Muscle of leg (tissue), 11 donors: ENCODE data around the gene HPGDS. TPM values are rescaled to one million over a fixed set of nuclear protein-coding genes. Genes with fewer than 3 reads are reported as not detected.

Experiments
- DNase-seq: peaks from one replicate; pipeline ENCODE4 v3.0.0; 2013
- H3K27ac ChIP-seq: one replicate; pipeline ENCODE4 v1.5.1; 2013; ENCODE audit warnings: mild to moderate bottlenecking, low read length, control low read depth
- H3K27me3 ChIP-seq: one replicate; pipeline ENCODE4 v1.6.1; 2013; ENCODE audit warnings: low read length; ENCODE audit not compliant: control insufficient read depth, insufficient read depth
- H3K36me3 ChIP-seq: one replicate; pipeline ENCODE4 v1.6.1; 2013; ENCODE audit warnings: low read length; ENCODE audit not compliant: control insufficient read depth, insufficient read depth
- H3K4me1 ChIP-seq: one replicate; pipeline ENCODE4 v1.6.1; 2013; ENCODE audit warnings: low read length; ENCODE audit not compliant: control insufficient read depth, insufficient read depth
- H3K4me3 ChIP-seq: one replicate; pipeline ENCODE4 v1.5.1; 2013; ENCODE audit warnings: low read length, control low read depth
- H3K9me3 ChIP-seq: replicated peaks from 2 replicates; pipeline ENCODE4 v1.6.1; 2013; ENCODE audit warnings: low read depth, low read length; ENCODE audit not compliant: control insufficient read depth
- WGBS: methylation state at CpG from one replicate; pipeline ENCODE4 v1.1.5; 2013; ENCODE audit warnings: missing lambda C conversion rate; ENCODE audit not compliant: insufficient coverage; 5-methylcytosine and 5-hydroxymethylcytosine counted together
- polyA plus RNA-seq, 8 donors: library from polyadenylated mRNA; unstranded; fragments of 120-200 nt; gene quantifications; one replicate each; pipeline versions ENCODE4 v1.2.1 to v1.2.3, GENCODE V29; 2013; ENCODE audit warnings: inconsistent platforms in 1 of 8, low replicate concordance in 1 of 8; ENCODE audit not compliant: insufficient read length in 8 of 8, insufficient read depth in 1 of 8
- total RNA-seq: library from RNA; stranded (reverse); fragments of 120-200 nt; gene quantifications from one replicate; pipeline ENCODE4 v1.2.4, GENCODE V29; 2013

HPGDS gene
- total and polyA plus RNA-seq, 9 donors, result 6.7 to 10.5 (median 8.5) TPM

GRCh38 chr4:94274912-94275311 is 67.7 kb downstream of the HPGDS start:
- WGBS, result no CpG with 5 or more reads among the region's 3 CpGs
- no peaks in the 10 kb centered on the region for H3K4me1 ChIP-seq
- peaks cover 18% of the 10 kb centered on the region for H3K36me3 ChIP-seq
- H3K27ac ChIP-seq, result no peak overlapping the region
- H3K4me3 ChIP-seq, result no peak overlapping the region
- DNase-seq, result no peak
- H3K9me3 ChIP-seq, result no peaks in the 10 kb centered on the region
- H3K27me3 ChIP-seq, result no peaks in the 10 kb centered on the region

GRCh38 chr4:94271248-94271647 is 71.4 kb downstream of the HPGDS start:
- no peak overlapping the region for H3K27ac ChIP-seq
- DNase-seq, result no peak
- no peaks in the 10 kb centered on the region for H3K9me3 ChIP-seq
- H3K36me3 ChIP-seq, result peaks cover 7% of the 10 kb centered on the region
- no peaks in the 10 kb centered on the region for H3K4me1 ChIP-seq
- WGBS, result no CpG with 5 or more reads among the region's 2 CpGs
- no peak overlapping the region for H3K4me3 ChIP-seq
- H3K27me3 ChIP-seq, result no peaks in the 10 kb centered on the region

- no peaks in the 10 kb centered on the region for H3K9me3 ChIP-seq
- WGBS, result 100% methylated on average over 2 of the region's 4 CpGs
- no peaks in the 10 kb centered on the region for H3K27me3 ChIP-seq
- H3K4me1 ChIP-seq, result no peaks in the 10 kb centered on the region
- H3K36me3 ChIP-seq, result peaks cover 7% of the 10 kb centered on the region
- H3K27ac ChIP-seq, result no peak overlapping the region
- DNase-seq, result no peak
- H3K4me3 ChIP-seq, result no peak overlapping the region
Observed at GRCh38 chr4:94267037-94267436, 75.6 kb downstream of the HPGDS start.

GRCh38 chr4:94262163-94263016 is 80.2 kb downstream of the HPGDS start:
- Histone ChIP-seq H3K36me3 (peaks cover 6% of the 10 kb centered on the region), H3K27me3 (no peaks in the 10 kb centered on the region), H3K27ac (no peak overlapping the region), H3K4me3 (no peak overlapping the region), H3K9me3 (no peaks in the 10 kb centered on the region), H3K4me1 (no peaks in the 10 kb centered on the region)
- no peak for DNase-seq
- 73% methylated on average over 2 of the region's 5 CpGs for WGBS

- peaks cover 14% of the 10 kb centered on the region for H3K36me3 ChIP-seq
- H3K27me3 ChIP-seq, result no peaks in the 10 kb centered on the region
- DNase-seq, result no peak
- H3K4me3 ChIP-seq, result no peak overlapping the region
- no peak overlapping the region for H3K27ac ChIP-seq
- H3K4me1 ChIP-seq, result no peaks in the 10 kb centered on the region
- H3K9me3 ChIP-seq, result no peaks in the 10 kb centered on the region
Observed at GRCh38 chr4:94256828-94257227, 85.8 kb downstream of the HPGDS start.

GRCh38 chr4:94256144-94256783 is 86.4 kb downstream of the HPGDS start:
- H3K4me1 ChIP-seq, result no peaks in the 10 kb centered on the region
- H3K4me3 ChIP-seq, result no peak overlapping the region
- peaks cover 14% of the 10 kb centered on the region for H3K36me3 ChIP-seq
- H3K9me3 ChIP-seq, result no peaks in the 10 kb centered on the region
- H3K27me3 ChIP-seq, result no peaks in the 10 kb centered on the region
- H3K27ac ChIP-seq, result no peak overlapping the region
- 90% methylated on average over 2 of the region's 8 CpGs for WGBS
- no peak for DNase-seq

GRCh38 chr4:94253036-94253435 is 89.6 kb downstream of the HPGDS start:
- H3K4me1 ChIP-seq, result no peaks in the 10 kb centered on the region
- no peak for DNase-seq
- H3K4me3 ChIP-seq, result no peak overlapping the region
- peaks cover 11% of the 10 kb centered on the region for H3K36me3 ChIP-seq
- no peak overlapping the region for H3K27ac ChIP-seq
- WGBS, result 75% methylated on average over 1 of the region's 3 CpGs
- H3K27me3 ChIP-seq, result no peaks in the 10 kb centered on the region
- no peaks in the 10 kb centered on the region for H3K9me3 ChIP-seq

- H3K27me3 ChIP-seq, result no peaks in the 10 kb centered on the region
- H3K4me1 ChIP-seq, result no peaks in the 10 kb centered on the region
- H3K36me3 ChIP-seq, result peaks cover 15% of the 10 kb centered on the region
- H3K4me3 ChIP-seq, result no peak overlapping the region
- no peaks in the 10 kb centered on the region for H3K9me3 ChIP-seq
- no peak for DNase-seq
- no peak overlapping the region for H3K27ac ChIP-seq
Observed at GRCh38 chr4:94251094-94251493, 91.5 kb downstream of the HPGDS start.

Other genes starting within 250 kb of the HPGDS start
- 37.5 TPM for gene SMARCAD1, start 135.0 kb downstream of the HPGDS start, total RNA-seq
- 10 to 100 TPM; 21.7 to 37.6 (median 29.4) TPM for gene SMARCAD1, start 135.0 kb downstream of the HPGDS start, polyA plus RNA-seq
- 221 TPM for gene PDLIM5, start 109.1 kb upstream of the HPGDS start, total RNA-seq
- gene PDLIM5, start 109.1 kb upstream of the HPGDS start, polyA plus RNA-seq, result 100 to 1,000 TPM; 154 to 282 (median 233) TPM